HepG2 (cell line): Measurements from ENCODE around the gene SLC29A1. TPM values are rescaled to one million over a fixed set of nuclear protein-coding genes. Genes with fewer than 3 reads are reported as not detected.
A peak's percentile ranks its signal among the peaks of the same experiment; 100 is the strongest.

Experiments used
- ATAC-seq: fragments of 200-7000 bp; cut with Tn5 transposase; 3 replicates; pipeline ENCODE4 v1.9.1; 2020; ENCODE audit warnings: mild to moderate bottlenecking, moderate library complexity
- BruUV-seq: library from RNA; stranded (reverse); fragments of 400-500 nt; replicated peaks from 2 replicates; lab custom pipeline; 2021; lab: Mats Ljungman, UMichigan
- CTCF ChIA-PET: fragments of 300-600 bp; formaldehyde crosslinking; extraction: SDS; loops from one replicate; lab custom pipeline; 2021; ENCODE audit warnings: low total read pairs, inconsistent platforms, low intra/inter-chr PET ratio; lab: Yijun Ruan, JAX
- POLR2A ChIA-PET: fragments of 350-600 bp; sonication (Branson Sonifier 250); formaldehyde crosslinking; loops from one replicate; lab custom pipeline; 2020; ENCODE audit warnings: antibody characterized with exemption, inconsistent platforms; lab: Yijun Ruan, JAX
- DNase-seq: peaks from one replicate; pipeline ENCODE4 v3.0.0-alpha.2; 2015; ENCODE audit warnings: low spot score
- FAIRE-seq: peaks from 3 replicates; lab custom pipeline; 2011; peaks lifted over from hg19 to GRCh38; lab: Jason Lieb, UNC
- H2AFZ ChIP-seq: one replicate; pipeline ENCODE4 v1.6.1; 2011; ENCODE audit warnings: low read length, inconsistent platforms
- H3K27ac ChIP-seq: fragments of 300-600 bp; 3 replicates; pipeline ENCODE4 v1.8.0; 2011; ENCODE audit warnings: mixed run types, mild to moderate bottlenecking, mixed read lengths, low read length, inconsistent platforms; ENCODE audit not compliant: insufficient read depth; ENCODE audit errors: extremely low read length
- H3K27me3 ChIP-seq, 2 experiments: fragments of 200-600 bp in 1 of 2; 2 replicates in 1 of 2; 3 replicates in 1 of 2; pipeline versions ENCODE4 v1.6.0 to v1.8.0; 2011; ENCODE audit warnings: low read length in 2 of 2, mild to moderate bottlenecking in 2 of 2, moderate library complexity in 2 of 2, inconsistent platforms in 1 of 2; ENCODE audit not compliant: insufficient read depth in 2 of 2, control insufficient read depth in 1 of 2
- H3K36me3 ChIP-seq, 2 experiments: fragments of 200-600 bp in 1 of 2; replicated peaks in 1 of 2; 2 replicates in 1 of 2; 3 replicates in 1 of 2; pipeline versions ENCODE4 v1.5.1 to v1.8.0; 2011; ENCODE audit warnings: low read length in 2 of 2, inconsistent platforms in 1 of 2; ENCODE audit not compliant: insufficient read depth in 2 of 2, control insufficient read depth in 1 of 2
- H3K4me1 ChIP-seq: 2 replicates; pipeline ENCODE4 v1.5.1; 2012; ENCODE audit warnings: low read length, inconsistent platforms; ENCODE audit not compliant: insufficient read depth
- H3K4me2 ChIP-seq: 2 replicates; pipeline ENCODE4 v1.6.0; 2011; ENCODE audit warnings: low read depth, low read length, inconsistent platforms
- H3K4me3 ChIP-seq, 3 experiments: fragments of 200-600 bp in 1 of 3; sonication (generic), shearing (Covaris generic) in 1 of 3; replicated peaks in 1 of 3; 2 replicates each; pipeline ENCODE4 v1.5.1; 2011 to 2016; ENCODE audit warnings: low read length in 3 of 3, inconsistent platforms in 2 of 3, low read depth in 2 of 3, mild to moderate bottlenecking in 2 of 3, control low read depth in 1 of 3, mixed read lengths in 1 of 3; ENCODE audit not compliant: insufficient read depth in 1 of 3
- H3K79me2 ChIP-seq: one replicate; pipeline ENCODE4 v1.6.1; 2011; ENCODE audit warnings: low read length, inconsistent platforms; ENCODE audit not compliant: insufficient read depth
- H3K9ac ChIP-seq: 2 replicates; pipeline ENCODE4 v1.6.0; 2011; ENCODE audit warnings: mild to moderate bottlenecking, low read depth, low read length, inconsistent platforms; ENCODE audit not compliant: insufficient read depth
- H3K9me3 ChIP-seq: 2 replicates; pipeline ENCODE4 v1.5.1; 2012; ENCODE audit warnings: mild to moderate bottlenecking, low read length
- H4K20me1 ChIP-seq: 2 replicates; pipeline ENCODE4 v1.6.0; 2011; ENCODE audit warnings: inconsistent platforms, mild to moderate bottlenecking, low read length, moderate library complexity; ENCODE audit not compliant: insufficient read depth
- DBP ChIP-seq: sonication (generic); formaldehyde crosslinking; IDR thresholded peaks from 2 replicates; pipeline ENCODE4 v1.4.0; 2020; ENCODE audit warnings: missing genetic modification reagents; ENCODE audit errors: not compliant biosample characterization
- DNMT3B ChIP-seq: conservative IDR thresholded peaks from 2 replicates; pipeline ENCODE4 v1.6.1; 2016; ENCODE audit warnings: missing biosample characterization, control low read depth
- NAIF1 ChIP-seq: sonication (generic); formaldehyde crosslinking; IDR thresholded peaks from 2 replicates; pipeline ENCODE4 v1.5.0; 2020; ENCODE audit warnings: mild to moderate bottlenecking, missing genetic modification reagents, borderline replicate concordance
- NFYB ChIP-seq: sonication (generic); formaldehyde crosslinking; IDR thresholded peaks from 2 replicates; pipeline ENCODE4 v1.4.0; 2020; ENCODE audit warnings: missing genetic modification reagents
- NR2F6 ChIP-seq, 2 experiments: IDR thresholded peaks; 2 replicates each; pipeline ENCODE4 v1.6.1; 2016; ENCODE audit warnings: antibody characterized with exemption in 1 of 2, mild to moderate bottlenecking in 1 of 2
- POLR2AphosphoS2 ChIP-seq: IDR thresholded peaks from 2 replicates; pipeline ENCODE4 v1.6.1; 2011; ENCODE audit warnings: low read depth, low read length, improper control_type of control experiment
- STAG1 ChIP-seq: sonication (generic); formaldehyde crosslinking; IDR thresholded peaks from 2 replicates; pipeline ENCODE4 v1.4.0; 2020; ENCODE audit warnings: missing genetic modification reagents
- TGIF2 ChIP-seq: IDR thresholded peaks from 2 replicates; pipeline ENCODE4 v1.6.1; 2016; ENCODE audit warnings: control low read depth, missing compliant biosample characterization
- ZBED4 ChIP-seq: sonication (generic); formaldehyde crosslinking; IDR thresholded peaks from 2 replicates; pipeline ENCODE4 v1.4.0; 2020; ENCODE audit warnings: missing genetic modification reagents, borderline replicate concordance
- ZBTB2 ChIP-seq: sonication (generic); formaldehyde crosslinking; IDR thresholded peaks from 2 replicates; pipeline ENCODE4 v1.8.0; 2022; ENCODE audit warnings: low read depth, missing genetic modification reagents
- ZNF275 ChIP-seq: sonication (generic); formaldehyde crosslinking; IDR thresholded peaks from 2 replicates; pipeline ENCODE4 v1.8.0; 2022; ENCODE audit warnings: missing genetic modification reagents, mild to moderate bottlenecking, inconsistent platforms, borderline replicate concordance
- ZNF484 ChIP-seq: sonication (generic); formaldehyde crosslinking; IDR thresholded peaks from 2 replicates; pipeline ENCODE4 v1.5.1; 2020; ENCODE audit warnings: mild to moderate bottlenecking, low read depth, missing genetic modification reagents, borderline replicate concordance
- WGBS: methylation state at CpG from one replicate; pipeline ENCODE4 v1.1.6; 2017; ENCODE audit warnings: low lambda C conversion rate; 5-methylcytosine and 5-hydroxymethylcytosine counted together
- in situ Hi-C: cut with HindIII; loops from 2 replicates; pipeline ENCODE4 v1.10.0; 2017; ENCODE audit warnings: low pct_unique_long_range_greater_than_20kb; ENCODE audit not compliant: extremely low pct_ligation_motif_present
- intact Hi-C: fragments of 100-400 bp; cut with micrococcal nuclease; formaldehyde crosslinking; loops from one replicate; pipeline ENCODE4 v1.10.0; 2022; ENCODE audit not compliant: unreplicated experiment
- polyA plus RNA-seq, 8 experiments: library from polyadenylated mRNA; depleted of rRNA in 3 of 8; stranded (reverse) in 7 of 8; unstranded in 1 of 8; fragments of >200 nt; fragmentation: Illumina TruSeq in 4 of 8; extraction: Trizol in 4 of 8; gene quantifications; 2 replicates each; pipeline versions ENCODE4 v1.2.1 to v1.2.3, GENCODE V29; 2011 to 2016; ENCODE audit warnings: low read depth in 4 of 8, missing spikeins in 1 of 8, mixed read lengths in 1 of 8; ENCODE audit not compliant: insufficient read depth in 1 of 8
- total RNA-seq, 5 experiments: library from RNA; depleted of rRNA; stranded (reverse); fragments of >200 nt; fragmentation: Illumina TruSeq; extraction: Trizol; gene quantifications; 2 replicates each; pipeline ENCODE4 v1.2.3, GENCODE V29; 2016; ENCODE audit warnings: low read depth in 1 of 5
- TF ChIP-seq, protein P1 (sequence below): sonication (generic); formaldehyde crosslinking; IDR thresholded peaks from 2 replicates; pipeline ENCODE4 v1.4.0; 2020; ENCODE audit warnings: mild to moderate bottlenecking, low read depth, missing genetic modification reagents
- TF ChIP-seq, protein P2 (sequence below): sonication (generic); formaldehyde crosslinking; IDR thresholded peaks from 2 replicates; pipeline ENCODE4 v1.5.0; 2020; ENCODE audit warnings: missing genetic modification reagents, mild to moderate bottlenecking, borderline replicate concordance

Gene SLC29A1
- total and polyA plus RNA-seq, 2 of the 13 experiments (the other 11 are each of a cell fraction or from before 2014, with no cell fraction given): 43.2 to 106 TPM

DNA sequence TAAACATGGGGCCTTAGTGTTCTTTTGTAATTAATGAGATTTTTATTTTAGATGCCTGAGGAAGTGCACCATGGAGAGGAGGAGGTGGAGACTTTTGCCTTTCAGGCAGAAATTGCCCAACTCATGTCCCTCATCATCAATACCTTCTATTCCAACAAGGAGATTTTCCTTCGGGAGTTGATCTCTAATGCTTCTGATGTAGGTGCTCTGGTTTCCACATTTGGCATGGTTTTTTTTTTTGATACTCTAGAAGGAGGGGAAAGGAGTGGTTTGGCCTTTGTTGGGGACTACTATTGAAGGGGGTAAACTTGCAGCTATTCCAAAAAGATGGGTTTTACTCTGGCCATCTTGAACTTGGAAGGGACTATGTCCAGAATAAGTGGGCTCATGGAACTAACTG, 25.2 kb downstream of the SLC29A1 start:
- BruUV-seq: no TSS peak
- in situ Hi-C loops: no loop called here
- peak overlapping the region; percentile 96 for H3K27ac ChIP-seq
- peak overlapping the region; percentile 85 for H3K4me2 ChIP-seq
- no peaks in the 10 kb centered on the region for H3K9me3 ChIP-seq
- WGBS: 19% methylated on average over 1 of the region's 1 CpG
- H3K9ac ChIP-seq: peak overlapping the region; percentile 99
- peak overlapping the region; percentile 81 to 97 (median 87) for H3K4me3 ChIP-seq
- POLR2A ChIA-PET: interaction anchor here (1.1 to 8.4 kb wide), 3 partner anchors 7 to 56 kb away, joined by 3 to 264 read pairs (median 6); partner anchors contain the start of gene SLC35B2
- peaks cover 54% of the 10 kb centered on the region for H3K79me2 ChIP-seq
- intact Hi-C loops: no loop called here
- peaks cover 31 to 54% of the 10 kb centered on the region in 2 experiments for H3K36me3 ChIP-seq
- CTCF ChIA-PET: no interaction called here
- H4K20me1 ChIP-seq: peaks cover 66% of the 10 kb centered on the region
- ATAC-seq: no peak
- peaks cover 72% of the 10 kb centered on the region for H3K4me1 ChIP-seq
- no peaks in the 10 kb centered on the region; a peak in 1 of 5 replicates for H3K27me3 ChIP-seq
- no peak overlapping the region for H2AFZ ChIP-seq
- DNase-seq: no peak
- FAIRE-seq: no peak
- TF ChIP-seq POLR2AphosphoS2: no peak
- TF ChIP-seq, protein P1, sequence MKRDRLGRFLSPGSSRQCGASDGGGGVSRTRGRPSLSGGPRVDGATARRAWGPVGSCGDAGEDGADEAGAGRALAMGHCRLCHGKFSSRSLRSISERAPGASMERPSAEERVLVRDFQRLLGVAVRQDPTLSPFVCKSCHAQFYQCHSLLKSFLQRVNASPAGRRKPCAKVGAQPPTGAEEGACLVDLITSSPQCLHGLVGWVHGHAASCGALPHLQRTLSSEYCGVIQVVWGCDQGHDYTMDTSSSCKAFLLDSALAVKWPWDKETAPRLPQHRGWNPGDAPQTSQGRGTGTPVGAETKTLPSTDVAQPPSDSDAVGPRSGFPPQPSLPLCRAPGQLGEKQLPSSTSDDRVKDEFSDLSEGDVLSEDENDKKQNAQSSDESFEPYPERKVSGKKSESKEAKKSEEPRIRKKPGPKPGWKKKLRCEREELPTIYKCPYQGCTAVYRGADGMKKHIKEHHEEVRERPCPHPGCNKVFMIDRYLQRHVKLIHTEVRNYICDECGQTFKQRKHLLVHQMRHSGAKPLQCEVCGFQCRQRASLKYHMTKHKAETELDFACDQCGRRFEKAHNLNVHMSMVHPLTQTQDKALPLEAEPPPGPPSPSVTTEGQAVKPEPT (CRISPR knock-in tag): no peak
- TF ChIP-seq ZNF275 (CRISPR knock-in tag): no peak
- no peak for TF ChIP-seq NAIF1 (CRISPR knock-in tag)
- TF ChIP-seq, protein P2, sequence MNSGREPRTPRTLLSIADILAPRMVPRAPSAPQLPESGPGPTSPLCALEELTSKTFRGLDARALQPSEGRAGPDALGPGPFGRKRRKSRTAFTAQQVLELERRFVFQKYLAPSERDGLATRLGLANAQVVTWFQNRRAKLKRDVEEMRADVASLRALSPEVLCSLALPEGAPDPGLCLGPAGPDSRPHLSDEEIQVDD: no peak
- TF ChIP-seq NFYB (CRISPR knock-in tag): no peak
- no peak for TF ChIP-seq ZBED4
- no peak for TF ChIP-seq STAG1 (CRISPR knock-in tag)
- peak; percentile 74; the same call in 1 of the 2 replicates for TF ChIP-seq DNMT3B (CRISPR knock-in tag)
- TF ChIP-seq ZBTB2: 0 out of 2 replicates have a peak, but pooled peaks have one; percentile 4
- no peak for TF ChIP-seq DBP (CRISPR knock-in tag)
- no peak for TF ChIP-seq TGIF2 (CRISPR knock-in tag)
- no peak for TF ChIP-seq ZNF484 (CRISPR knock-in tag)
- TF ChIP-seq NR2F6 (IDR thresholded peaks at IDR 0.05): no peak
- no peak for TF ChIP-seq NR2F6 (CRISPR knock-in tag; IDR thresholded peaks at IDR 0.05)
